ENCODE results near the gene GTF2B. TPM values are rescaled to one million over a fixed set of nuclear protein-coding genes. Genes with fewer than 3 reads are reported as not detected.

The GTF2B gene
- total RNA-seq (2022; extraction: Qiagen RNA extraction): 23.5 to 31.1 TPM (median 23.9 TPM) in 5 replicates

GRCh38 chr1:88891318-88891950, at the start of gene GTF2B:
Gene GTF2B, minus strand, starts transcription at chr1:88891567. Its CDS starts 68 bp downstream, at chr1:88891499.

Other genes starting within 250 kb of the GTF2B start
- 9.9 to 16.1 TPM (median 12.8 TPM) in 5 replicates for gene PKN2, start 207.3 kb downstream of the GTF2B start, total RNA-seq (2022; extraction: Qiagen RNA extraction)
- 7.1 to 8.2 TPM (median 7.4 TPM) in 5 replicates for gene KYAT3, start 101.1 kb upstream of the GTF2B start, total RNA-seq (2022; extraction: Qiagen RNA extraction)
- 1.9 to 2.8 TPM (median 2.1 TPM) in 5 replicates for gene RBMXL1, start 101.1 kb upstream of the GTF2B start, total RNA-seq (2022; extraction: Qiagen RNA extraction)
- gene GBP3, start 131.3 kb upstream of the GTF2B start, total RNA-seq (2022; extraction: Qiagen RNA extraction): 0.67 to 1.4 TPM (median 0.95 TPM) in 5 replicates
- gene GBP1, start 173.6 kb upstream of the GTF2B start, total RNA-seq (2022; extraction: Qiagen RNA extraction): 0.08 to 0.19 TPM (median 0.14 TPM) in 5 replicates
- gene GBP2, start 234.5 kb upstream of the GTF2B start, total RNA-seq (2022; extraction: Qiagen RNA extraction): 0.59 to 1.3 TPM (median 0.65 TPM) in 5 replicates